OCI-LY7 (cell line): ENCODE data around the gene EBLN2. TPM values are rescaled to one million over a fixed set of nuclear protein-coding genes. Genes with fewer than 3 reads are reported as not detected.

ENCODE experiments used
- BruUV-seq: library from RNA; stranded (reverse); fragments of 400-500 nt; replicated peaks from 2 replicates; lab custom pipeline; 2021; lab: Mats Ljungman, UMichigan
- CTCF ChIA-PET: fragments of 300-600 bp; sonication (Branson Sonifier 250); formaldehyde crosslinking; loops from one replicate; lab custom pipeline; 2022; ENCODE audit warnings: antibody characterized with exemption; ENCODE audit not compliant: unreplicated experiment; lab: Charles Lee
- POLR2A ChIA-PET: fragments of 300-600 bp; sonication (Branson Sonifier 250); formaldehyde crosslinking; loops from one replicate; lab custom pipeline; 2022; ENCODE audit warnings: antibody characterized with exemption; lab: Charles Lee
- DNase-seq: peaks from one replicate; pipeline ENCODE4 v3.0.0-alpha.2; 2015; ENCODE audit warnings: low spot score
- H2AFZ ChIP-seq: fragments of 200-600 bp; sonication (generic), shearing (Covaris generic); 2 replicates; pipeline ENCODE4 v1.6.1; 2014; ENCODE audit warnings: mild to moderate bottlenecking, antibody characterized with exemption, low read length, moderate library complexity
- H3K27ac ChIP-seq: fragments of 200-600 bp; sonication (generic); 2 replicates; pipeline ENCODE4 v1.5.1; 2014; ENCODE audit warnings: mixed run types, low read depth, mild to moderate bottlenecking, moderate library complexity, low read length, inconsistent platforms; ENCODE audit not compliant: poor library complexity, severe bottlenecking
- H3K36me3 ChIP-seq: fragments of 200-600 bp; sonication (generic); 2 replicates; pipeline ENCODE4 v1.6.1; 2014; ENCODE audit warnings: mild to moderate bottlenecking, antibody characterized with exemption, low read length, moderate library complexity, mixed read lengths; ENCODE audit not compliant: insufficient read depth
- H3K4me1 ChIP-seq: fragments of 200-600 bp; sonication (generic); 2 replicates; pipeline ENCODE4 v1.5.1; 2014; ENCODE audit warnings: mild to moderate bottlenecking, low read length; ENCODE audit not compliant: insufficient read depth, poor library complexity, severe bottlenecking
- H3K4me2 ChIP-seq: fragments of 200-600 bp; sonication (generic); 2 replicates; pipeline ENCODE4 v1.6.1; 2014; ENCODE audit warnings: mild to moderate bottlenecking, low read length
- H3K4me3 ChIP-seq: fragments of 200-600 bp; sonication (generic); 2 replicates; pipeline ENCODE4 v1.5.1; 2014; ENCODE audit warnings: mild to moderate bottlenecking, low read depth, low read length; ENCODE audit not compliant: poor library complexity, severe bottlenecking
- H3K79me2 ChIP-seq: fragments of 200-600 bp; sonication (generic); 2 replicates; pipeline ENCODE4 v1.6.1; 2016; ENCODE audit warnings: low read depth, mild to moderate bottlenecking, low read length, moderate library complexity, mixed read lengths; ENCODE audit not compliant: insufficient read depth
- H3K9me2 ChIP-seq: fragments of 200-600 bp; sonication (generic); 2 replicates; pipeline ENCODE4 v1.6.1; 2016; ENCODE audit warnings: mild to moderate bottlenecking, low read length, mixed read lengths; ENCODE audit not compliant: insufficient read depth
- H3K9me3 ChIP-seq: fragments of 200-600 bp; sonication (generic); 2 replicates; pipeline ENCODE4 v1.6.1; 2014; ENCODE audit warnings: mild to moderate bottlenecking, mixed run types, low read length, mixed read lengths
- H4K20me1 ChIP-seq: fragments of 200-600 bp; sonication (generic); 2 replicates; pipeline ENCODE4 v1.6.1; 2014; ENCODE audit warnings: mild to moderate bottlenecking, antibody characterized with exemption, low read length, moderate library complexity, mixed read lengths; ENCODE audit not compliant: insufficient read depth
- CTCF ChIP-seq: fragments of 200-600 bp; sonication (generic); conservative IDR thresholded peaks from 2 replicates; pipeline ENCODE4 v1.5.1; 2014; ENCODE audit warnings: mild to moderate bottlenecking, antibody characterized with exemption, low read length, moderate library complexity, mixed read lengths
- EZH2phosphoT487 ChIP-seq: fragments of 200-600 bp; sonication (generic); IDR thresholded peaks from 2 replicates; pipeline ENCODE4 v1.6.1; 2018; ENCODE audit warnings: low read depth, borderline replicate concordance, mild to moderate bottlenecking, mixed run types, antibody characterized with exemption, low read length, moderate library complexity, mixed read lengths
- intact Hi-C: fragments of 100-400 bp; cut with micrococcal nuclease; formaldehyde crosslinking; loops from one replicate; pipeline ENCODE4 v1.10.0; 2022; ENCODE audit not compliant: unreplicated experiment
- total RNA-seq, 2 experiments: library from RNA; depleted of rRNA in 1 of 2; stranded (reverse); fragments of >200 nt in 1 of 2; shearing (Covaris generic) in 1 of 2; gene quantifications; 2 replicates each; pipeline ENCODE4 v1.2.3, GENCODE V29; 2014 to 2022

The EBLN2 gene
- total RNA-seq, 2 experiments from 2014 or later: 9.3 to 10.5 TPM

GRCh38 chr3:73094129-73094528 is 32.7 kb downstream of the EBLN2 start:
- POLR2A ChIA-PET: no interaction called here
- intact Hi-C loops: no loop called here
- CTCF ChIA-PET: no interaction called here
- no peak for DNase-seq
- Histone ChIP-seq H3K4me2 (no peak overlapping the region), H3K9me3 (no peaks in the 10 kb centered on the region), H2AFZ (no peak overlapping the region), H3K9me2 (no peaks in the 10 kb centered on the region), H3K79me2 (no peaks in the 10 kb centered on the region), H3K27ac (no peak overlapping the region), H4K20me1 (no peaks in the 10 kb centered on the region), H3K4me3 (no peak overlapping the region), H3K4me1 (no peaks in the 10 kb centered on the region), H3K36me3 (no peaks in the 10 kb centered on the region)
- BruUV-seq: no TSS peak
- no peak for TF ChIP-seq CTCF
- TF ChIP-seq EZH2phosphoT487: no peak

- Histone ChIP-seq H3K4me1 (no peaks in the 10 kb centered on the region), H3K36me3 (no peaks in the 10 kb centered on the region), H4K20me1 (no peaks in the 10 kb centered on the region), H3K9me2 (no peaks in the 10 kb centered on the region), H3K9me3 (no peaks in the 10 kb centered on the region), H3K4me2 (no peak overlapping the region), H2AFZ (no peak overlapping the region), H3K27ac (no peak overlapping the region), H3K4me3 (no peak overlapping the region), H3K79me2 (no peaks in the 10 kb centered on the region)
- intact Hi-C loops: no loop called here
- ChIA-PET CTCF (no interaction called here), POLR2A (interaction anchor here (0.5 to 0.8 kb wide), 2 partner anchors 302 to 1513 kb away, joined by 3 to 5 read pairs; no protein-coding TSS in a partner anchor)
- no peak for TF ChIP-seq CTCF
- TF ChIP-seq EZH2phosphoT487: no peak
- DNase-seq: no peak
- no TSS peak for BruUV-seq
Observed at GRCh38 chr3:73094951-73095350, 33.5 kb downstream of the EBLN2 start.

DNA sequence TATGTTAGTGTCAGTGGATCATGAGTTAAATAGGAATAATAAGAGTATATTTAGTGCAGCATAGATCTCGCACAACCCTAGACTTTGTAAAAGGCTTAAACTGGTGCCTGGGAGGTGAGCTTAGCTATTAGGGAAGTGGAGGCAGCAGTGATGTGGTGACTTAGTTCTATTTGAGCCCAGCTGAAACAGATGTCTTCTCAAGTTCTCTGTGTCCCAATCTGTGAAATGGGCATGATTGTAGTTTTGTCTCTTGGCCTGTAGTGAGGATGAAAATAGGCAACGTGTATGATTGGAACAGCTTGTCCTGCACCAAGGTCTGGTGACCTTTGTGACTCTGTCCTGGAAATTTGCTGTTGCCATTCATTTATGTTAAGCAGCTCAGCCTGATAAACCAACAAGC is 34.7 kb downstream of the EBLN2 start:
- intact Hi-C loops: no loop called here
- no peak for TF ChIP-seq CTCF
- no peak for TF ChIP-seq EZH2phosphoT487
- Histone ChIP-seq H3K4me1 (no peaks in the 10 kb centered on the region), H3K9me3 (no peaks in the 10 kb centered on the region), H3K4me2 (no peak overlapping the region), H3K9me2 (no peaks in the 10 kb centered on the region), H3K79me2 (no peaks in the 10 kb centered on the region), H3K36me3 (no peaks in the 10 kb centered on the region), H3K4me3 (no peak overlapping the region), H3K27ac (no peak overlapping the region), H2AFZ (no peak overlapping the region), H4K20me1 (no peaks in the 10 kb centered on the region)
- ChIA-PET CTCF (no interaction called here), POLR2A (no interaction called here)
- no peak for DNase-seq
- BruUV-seq: no TSS peak
